Fibroblast of lung (primary cell): ENCODE results near the gene PCSK9. TPM values are rescaled to one million over a fixed set of nuclear protein-coding genes. Genes with fewer than 3 reads are reported as not detected.

Experiments
- DNase-seq, 2 donors: peaks; one replicate each; pipeline versions ENCODE4 v3.0.0 to v3.0.0-alpha.2; 2010; ENCODE audit warnings: low read depth in 2 of 2
- H2AFZ ChIP-seq: 2 replicates; pipeline ENCODE4 v1.5.1; 2012; ENCODE audit warnings: low read length, control low read depth, inconsistent platforms
- H3K27ac ChIP-seq: 2 replicates; pipeline ENCODE4 v1.5.1; 2011; ENCODE audit warnings: low read length, control low read depth; ENCODE audit not compliant: insufficient read depth
- H3K27me3 ChIP-seq: 2 replicates; pipeline ENCODE4 v1.5.1; 2011; ENCODE audit warnings: mild to moderate bottlenecking, low read length; ENCODE audit not compliant: control insufficient read depth, insufficient read depth
- H3K36me3 ChIP-seq: 2 replicates; pipeline ENCODE4 v1.5.1; 2011; ENCODE audit warnings: low read length; ENCODE audit not compliant: control insufficient read depth, insufficient read depth
- H3K4me1 ChIP-seq: 2 replicates; pipeline ENCODE4 v1.5.1; 2011; ENCODE audit warnings: low read length; ENCODE audit not compliant: control insufficient read depth, insufficient read depth; ENCODE audit errors: extremely low read depth
- H3K4me2 ChIP-seq: 2 replicates; pipeline ENCODE4 v1.5.1; 2011; ENCODE audit warnings: low read length, control low read depth; ENCODE audit not compliant: insufficient read depth; ENCODE audit errors: extremely low read depth
- H3K4me3 ChIP-seq, 4 experiments: fragments of 200-600 bp in 1 of 4; sonication (generic) in 1 of 4; replicated peaks in 1 of 4; 2 replicates each; pipeline ENCODE4 v1.5.1; 2011 to 2016; ENCODE audit warnings: low read length in 4 of 4, low read depth in 3 of 4, mild to moderate bottlenecking in 3 of 4, control low read depth in 2 of 4, inconsistent platforms in 1 of 4, mixed read lengths in 1 of 4; ENCODE audit not compliant: insufficient read depth in 1 of 4; ENCODE audit errors: control extremely low read depth in 1 of 4
- H3K79me2 ChIP-seq: 2 replicates; pipeline ENCODE4 v1.5.1; 2012; ENCODE audit warnings: mild to moderate bottlenecking, low read length, inconsistent platforms; ENCODE audit not compliant: control insufficient read depth, insufficient read depth
- H3K9ac ChIP-seq: 2 replicates; pipeline ENCODE4 v1.5.1; 2011; ENCODE audit warnings: mild to moderate bottlenecking, low read length, control low read depth; ENCODE audit not compliant: insufficient read depth
- H3K9me3 ChIP-seq: 2 replicates; pipeline ENCODE4 v1.5.1; 2012; ENCODE audit warnings: low read depth, low read length; ENCODE audit not compliant: control insufficient read depth, insufficient read depth
- H4K20me1 ChIP-seq: 2 replicates; pipeline ENCODE4 v1.5.1; 2011; ENCODE audit warnings: low read length; ENCODE audit not compliant: control insufficient read depth, insufficient read depth; ENCODE audit errors: extremely low read depth
- CTCF ChIP-seq, 2 donors: IDR thresholded peaks in 1 of 2; conservative IDR thresholded peaks in 1 of 2; 1 replicate in 1 of 2; 2 replicates in 1 of 2; pipeline ENCODE4 v1.5.1; 2011 to 2012; ENCODE audit warnings: low read length in 2 of 2, control low read depth in 1 of 2, inconsistent platforms in 1 of 2, low read depth in 1 of 2, mild to moderate bottlenecking in 1 of 2
- EZH2 ChIP-seq: IDR thresholded peaks from 2 replicates; pipeline ENCODE4 v1.5.1; 2012; ENCODE audit warnings: low read length, control low read depth, mild to moderate bottlenecking; ENCODE audit errors: missing control alignments
- polyA plus RNA-seq, 2 donors: library from polyadenylated mRNA; depleted of rRNA in 1 of 2; stranded (reverse) in 1 of 2; unstranded in 1 of 2; fragments of >200 nt; gene quantifications; 2 replicates each; pipeline ENCODE4 v1.2.1, GENCODE V29; 2011 to 2012; ENCODE audit warnings: missing spikeins in 1 of 2
- total RNA-seq: library from RNA; depleted of rRNA; stranded (reverse); fragments of >200 nt; gene quantifications from 2 replicates; pipeline ENCODE4 v1.2.1, GENCODE V29; 2014

Gene PCSK9
- total and polyA plus RNA-seq, 2 donors (not counting 1 experiment from before 2014, with no cell fraction given): 0.70 to 2.0 TPM

GRCh38 chr1:55068638-55069037 lies 29.3 kb downstream of the PCSK9 start:
- no peak overlapping the region for H3K9ac ChIP-seq
- TF ChIP-seq EZH2: no peak
- TF ChIP-seq CTCF (conservative IDR thresholded peaks at IDR 0.05 in 1 of 2, IDR thresholded peaks at IDR 0.05 in 1 of 2; ENCODE audit: low read depth in 1 of 2, low read length in 2 of 2): no peak
- H3K27ac ChIP-seq: no peak overlapping the region
- no peak overlapping the region for H2AFZ ChIP-seq
- no peaks in the 10 kb centered on the region for H4K20me1 ChIP-seq
- H3K79me2 ChIP-seq: no peaks in the 10 kb centered on the region
- DNase-seq: no peak
- H3K9me3 ChIP-seq: no peaks in the 10 kb centered on the region
- no peak overlapping the region for H3K4me3 ChIP-seq
- no peak overlapping the region for H3K4me2 ChIP-seq
- no peaks in the 10 kb centered on the region for H3K27me3 ChIP-seq
- no peaks in the 10 kb centered on the region for H3K4me1 ChIP-seq
- peaks cover 18% of the 10 kb centered on the region for H3K36me3 ChIP-seq

DNA sequence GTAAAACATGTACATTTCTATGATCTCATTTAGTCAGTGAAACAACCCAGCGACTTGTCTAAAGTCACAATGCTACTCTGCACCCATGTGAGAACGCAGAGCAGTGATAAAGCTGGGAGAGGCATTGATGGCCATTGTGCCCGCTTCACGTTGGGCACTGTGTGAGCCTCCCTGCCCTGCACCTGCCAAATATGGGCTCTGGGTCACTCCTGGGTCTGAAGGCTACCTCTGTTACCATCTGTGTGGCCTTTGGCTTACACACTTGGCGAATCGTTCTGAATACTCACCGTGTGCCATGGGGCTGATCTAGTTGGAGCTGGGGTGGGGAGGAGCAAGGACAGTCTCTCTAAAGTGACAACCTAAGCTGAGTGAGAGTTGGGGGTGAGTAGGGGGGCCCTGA lies 29.9 kb downstream of the PCSK9 start:
- Histone ChIP-seq H3K4me2 (no peak overlapping the region), H3K27ac (no peak overlapping the region), H2AFZ (no peak overlapping the region), H3K79me2 (no peaks in the 10 kb centered on the region), H4K20me1 (no peaks in the 10 kb centered on the region), H3K9me3 (no peaks in the 10 kb centered on the region), H3K4me1 (no peaks in the 10 kb centered on the region), H3K9ac (no peak overlapping the region), H3K4me3 (no peak overlapping the region), H3K27me3 (no peaks in the 10 kb centered on the region), H3K36me3 (peaks cover 20% of the 10 kb centered on the region)
- no peak for DNase-seq
- TF ChIP-seq EZH2 (no peak), CTCF (conservative IDR thresholded peaks at IDR 0.05 in 1 of 2, IDR thresholded peaks at IDR 0.05 in 1 of 2; ENCODE audit: low read depth in 1 of 2, low read length in 2 of 2) (no peak)

GRCh38 chr1:55070293-55071164 lies 31.2 kb downstream of the PCSK9 start:
- DNase-seq: peak in 1 of 2 donors; percentile 19
- no peak overlapping the region for H3K27ac ChIP-seq
- peaks cover 22% of the 10 kb centered on the region for H3K36me3 ChIP-seq

More at GRCh38 chr1:55070293-55071164, 31.2 kb downstream of the PCSK9 start:
- Histone ChIP-seq H3K4me1 (no peaks in the 10 kb centered on the region), H3K4me2 (no peak overlapping the region), H3K79me2 (no peaks in the 10 kb centered on the region), H3K9ac (no peak overlapping the region), H3K9me3 (no peaks in the 10 kb centered on the region), H4K20me1 (no peaks in the 10 kb centered on the region), H3K27me3 (no peaks in the 10 kb centered on the region), H2AFZ (no peak overlapping the region), H3K4me3 (no peak overlapping the region)
- TF ChIP-seq CTCF (conservative IDR thresholded peaks at IDR 0.05 in 1 of 2, IDR thresholded peaks at IDR 0.05 in 1 of 2; ENCODE audit: low read depth in 1 of 2, low read length in 2 of 2) (no peak), EZH2 (no peak)
